Measurements from ENCODE around the gene FBXL3. TPM values are rescaled to one million over a fixed set of nuclear protein-coding genes. Genes with fewer than 3 reads are reported as not detected.

Gene FBXL3
- total and polyA plus RNA-seq, 2 of the 13 experiments (the other 11 are each of a cell fraction or from before 2014, with no cell fraction given): 11.5 to 18.5 TPM

- TF ChIP-seq CSRNP1 (CRISPR knock-in tag; IDR thresholded peaks at IDR 0.05): no peak
- no peak for TF ChIP-seq ZNF687 (CRISPR knock-in tag; IDR thresholded peaks at IDR 0.05)
Measured at GRCh38 chr13:77048681-77049080, 21.7 kb upstream of the FBXL3 start (continued).

- Histone ChIP-seq H4K20me1 (ENCODE audit: insufficient read depth, low read length) (no peaks in the 10 kb centered on the region), H3K4me1 (ENCODE audit: insufficient read depth, low read length) (no peaks in the 10 kb centered on the region), H3K4me2 (ENCODE audit: low read depth, low read length) (no peak overlapping the region), H3K9me3 (ENCODE audit: low read length) (no peaks in the 10 kb centered on the region), H3K27me3 (ENCODE audit: control insufficient read depth in 1 of 2, insufficient read depth in 2 of 2, low read length in 2 of 2) (no peaks in the 10 kb centered on the region), H3K27ac (ENCODE audit: extremely low read length, insufficient read depth, low read length) (no peak overlapping the region), H3K4me3 (replicated peaks in 1 of 3; ENCODE audit: insufficient read depth in 1 of 3, low read depth in 2 of 3, low read length in 3 of 3) (no peak overlapping the region), H3K9ac (ENCODE audit: insufficient read depth, low read depth, low read length) (no peak overlapping the region), H2AFZ (ENCODE audit: low read length) (no peak overlapping the region), H3K79me2 (ENCODE audit: insufficient read depth, low read length) (no peaks in the 10 kb centered on the region), H3K36me3 (replicated peaks in 1 of 2; ENCODE audit: control insufficient read depth in 1 of 2, insufficient read depth in 2 of 2, low read length in 2 of 2) (peaks cover 2 to 16% of the 10 kb centered on the region in 2 experiments; a peak in 4 of 5 replicates)
- ChIA-PET POLR2A (no interaction called here), CTCF (ENCODE audit: low intra/inter-chr PET ratio, low total read pairs) (no interaction called here)
- intact Hi-C loops (cut with micrococcal nuclease; ENCODE audit: unreplicated experiment): no loop called here
- no peak for TF ChIP-seq ZNF337 (CRISPR knock-in tag; IDR thresholded peaks at IDR 0.05; ENCODE audit: borderline replicate concordance, low read depth)
- 96% methylated on average over 5 of the region's 8 CpGs for WGBS (ENCODE audit: low lambda C conversion rate)
- ATAC-seq: no peak
- BruUV-seq (replicated peaks): no TSS peak
- no peak for DNase-seq (ENCODE audit: low spot score)
- in situ Hi-C loops (cut with HindIII; ENCODE audit: extremely low pct_ligation_motif_present, low pct_unique_long_range_greater_than_20kb): no loop called here
- no peak for FAIRE-seq
Measured at GRCh38 chr13:77047649-77048343, 20.8 kb upstream of the FBXL3 start.

Data from HepG2 (cell line).